Measurements from ENCODE around the gene BCOR. TPM values are rescaled to one million over a fixed set of nuclear protein-coding genes. Genes with fewer than 3 reads are reported as not detected.

Gene BCOR
- total and polyA plus RNA-seq, 11 donors = 6.7 to 40.1 (median 17.9) TPM

GRCh38 chrX:40091691-40092421 is 5.9 kb downstream of the BCOR start:
- H3K27ac ChIP-seq = no peak overlapping the region
- H3K27me3 ChIP-seq = peaks cover 0 to 87% (median 0%) of the 10 kb centered on the region in 9 donors
- H3K9me3 ChIP-seq = no peaks in the 10 kb centered on the region
- ATAC-seq (no peak), DNase-seq (no peak)
- WGBS, 4 donors = 52 to 83% (median 70%) methylated on average over 44 to 68 of the region's 70 CpGs
- intact Hi-C loops (cut with DNase I) = loop anchor here in 7 of 10 donors (5.0 to 10.0 kb wide), 6 partner anchors 80 to 357 kb away; no protein-coding TSS in a partner anchor
- H3K36me3 ChIP-seq = no peaks in the 10 kb centered on the region
- TF ChIP-seq CTCF (IDR thresholded peaks at IDR 0.05) (no peak), POLR2A (IDR thresholded peaks at IDR 0.05) (no peak)
- H3K4me1 ChIP-seq = peaks cover 0 to 47% (median 20%) of the 10 kb centered on the region in 12 donors
- H3K4me3 ChIP-seq = no peak overlapping the region

DNA sequence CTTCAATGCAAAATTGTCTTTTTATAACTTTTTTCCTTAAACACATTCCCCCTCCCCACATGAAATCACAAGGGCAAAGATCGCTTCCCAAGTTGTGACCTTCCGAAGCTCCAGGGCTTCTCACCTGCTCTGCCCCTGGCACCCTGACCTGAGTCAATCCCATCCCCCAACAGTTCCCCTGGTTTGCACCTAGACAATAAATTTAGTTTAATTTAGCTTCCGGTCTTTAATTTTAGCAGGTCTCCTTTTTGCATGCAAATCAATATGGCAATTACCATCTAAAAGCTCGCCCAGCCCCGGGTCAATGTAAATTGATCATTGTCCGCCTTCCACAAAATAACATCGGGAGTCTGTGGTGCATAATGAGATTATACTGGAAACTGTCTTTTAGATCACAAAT is 6.8 kb downstream of the BCOR start:
- no peak for ATAC-seq
- Histone ChIP-seq H3K9me3 (no peaks in the 10 kb centered on the region), H3K4me3 (peak overlapping the region in 7 of 12 donors; percentile 45 to 58 (median 53)), H3K27ac (peak overlapping the region in 1 of 12 donors; percentile 68), H3K36me3 (no peaks in the 10 kb centered on the region), H3K27me3 (peaks cover 0 to 90% (median 0%) of the 10 kb centered on the region in 9 donors), H3K4me1 (peaks cover 0 to 45% (median 20%) of the 10 kb centered on the region in 12 donors)
- intact Hi-C loops (cut with DNase I) = loop anchor here in 7 of 10 donors (5.0 to 10.0 kb wide), 6 partner anchors 79 to 356 kb away; no protein-coding TSS in a partner anchor
- WGBS, 4 donors = 50 to 84% (median 72%) methylated on average over 7 of the region's 7 CpGs
- peak in 1 of 5 donors; percentile 1 for DNase-seq
- TF ChIP-seq CTCF (IDR thresholded peaks at IDR 0.05) (no peak), POLR2A (IDR thresholded peaks at IDR 0.05) (no peak)

- H3K4me1 ChIP-seq = peaks cover 0 to 46% (median 20%) of the 10 kb centered on the region in 12 donors
- peak in 3 of 4 donors; percentile 34 to 54 (median 45) for ATAC-seq
- H3K27ac ChIP-seq = peak overlapping the region in 9 of 12 donors; percentile 35 to 68 (median 43)
These were observed 7.5 kb downstream of the BCOR start for GRCh38 chrX:40090050-40090804.

More at GRCh38 chrX:40090050-40090804, 7.5 kb downstream of the BCOR start:
- 0 to 8% (median 1%) methylated on average over 38 to 63 of the region's 63 CpGs for WGBS, 4 donors
- Histone ChIP-seq H3K9me3 (no peaks in the 10 kb centered on the region), H3K36me3 (no peaks in the 10 kb centered on the region), H3K27me3 (peaks cover 0 to 90% (median 0%) of the 10 kb centered on the region in 9 donors), H3K4me3 (peak overlapping the region; percentile 27 to 58 (median 48))
- TF ChIP-seq POLR2A (IDR thresholded peaks at IDR 0.05) (no peak), CTCF (IDR thresholded peaks at IDR 0.05) (no peak)
- intact Hi-C loops (cut with DNase I) = loop anchor here in 7 of 10 donors (5.0 to 10.0 kb wide), 6 partner anchors 78 to 355 kb away; no protein-coding TSS in a partner anchor
- DNase-seq = peak; percentile 48 to 70 (median 51)

Data from heart left ventricle (tissue), 16 donors.